ENCODE results near the gene CACNB4. TPM values are rescaled to one million over a fixed set of nuclear protein-coding genes. Genes with fewer than 3 reads are reported as not detected.
"Not testable (repeated sequence)": the region's sequence is repeated elsewhere in the genome, so short reads cannot be mapped to it uniquely, and the experiment has no call there.

CACNB4 gene
- total RNA-seq, 1 donor from 2014 or later = 17.3 TPM

DNA sequence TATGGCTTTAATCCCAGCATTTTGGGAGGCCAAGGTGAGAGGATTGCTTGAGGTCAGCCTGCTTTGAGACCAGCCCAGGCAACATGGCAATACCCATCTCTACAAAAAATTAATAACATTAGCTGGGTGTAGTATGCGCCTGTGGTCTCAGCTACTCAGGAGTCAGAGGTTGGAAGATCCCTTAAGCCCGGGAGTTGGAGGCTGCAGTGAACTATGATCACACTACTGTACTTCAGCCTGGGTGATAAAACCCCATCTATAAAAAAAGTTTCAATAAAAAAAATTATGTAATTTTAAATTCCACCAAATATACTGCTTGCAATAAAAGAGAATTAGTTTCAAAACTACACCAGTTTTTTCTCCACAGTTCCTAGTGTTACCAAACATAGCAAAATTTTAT lies 23.3 kb upstream of the CACNB4 start:
- Histone ChIP-seq H3K36me3 (peaks cover 71% of the 10 kb centered on the region), H3K4me3 (no peak overlapping the region), H3K27me3 (ENCODE audit: low read depth) (no peaks in the 10 kb centered on the region), H3K27ac (no peak overlapping the region), H3K9me3 (no peaks in the 10 kb centered on the region), H3K4me1 (no peaks in the 10 kb centered on the region)
- TF ChIP-seq, protein P1, sequence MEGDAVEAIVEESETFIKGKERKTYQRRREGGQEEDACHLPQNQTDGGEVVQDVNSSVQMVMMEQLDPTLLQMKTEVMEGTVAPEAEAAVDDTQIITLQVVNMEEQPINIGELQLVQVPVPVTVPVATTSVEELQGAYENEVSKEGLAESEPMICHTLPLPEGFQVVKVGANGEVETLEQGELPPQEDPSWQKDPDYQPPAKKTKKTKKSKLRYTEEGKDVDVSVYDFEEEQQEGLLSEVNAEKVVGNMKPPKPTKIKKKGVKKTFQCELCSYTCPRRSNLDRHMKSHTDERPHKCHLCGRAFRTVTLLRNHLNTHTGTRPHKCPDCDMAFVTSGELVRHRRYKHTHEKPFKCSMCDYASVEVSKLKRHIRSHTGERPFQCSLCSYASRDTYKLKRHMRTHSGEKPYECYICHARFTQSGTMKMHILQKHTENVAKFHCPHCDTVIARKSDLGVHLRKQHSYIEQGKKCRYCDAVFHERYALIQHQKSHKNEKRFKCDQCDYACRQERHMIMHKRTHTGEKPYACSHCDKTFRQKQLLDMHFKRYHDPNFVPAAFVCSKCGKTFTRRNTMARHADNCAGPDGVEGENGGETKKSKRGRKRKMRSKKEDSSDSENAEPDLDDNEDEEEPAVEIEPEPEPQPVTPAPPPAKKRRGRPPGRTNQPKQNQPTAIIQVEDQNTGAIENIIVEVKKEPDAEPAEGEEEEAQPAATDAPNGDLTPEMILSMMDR (IDR thresholded peaks at IDR 0.05) = no peak
- ATAC-seq = no peak
- intact Hi-C loops (cut with DNase I) = no loop called here
- DNase-seq = no peak

DNA sequence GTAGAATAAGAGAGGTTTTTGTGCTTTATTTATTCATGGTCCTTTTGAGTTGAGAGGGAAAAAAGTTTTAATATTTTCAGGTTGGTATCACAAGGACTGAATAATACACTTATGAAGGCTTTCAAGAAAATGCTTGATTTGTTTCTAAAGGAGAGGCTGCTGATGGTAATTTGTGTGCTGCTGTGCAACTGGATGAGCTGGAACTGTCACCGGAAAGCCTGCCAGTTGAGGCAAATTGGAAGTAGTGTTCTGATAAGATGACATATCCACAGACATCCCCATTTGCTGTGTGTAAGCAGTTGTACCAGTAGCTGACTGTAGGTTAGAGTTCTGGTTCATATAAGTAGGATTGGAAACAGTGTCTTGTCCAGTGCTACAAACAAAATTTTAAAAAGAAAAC lies 21.6 kb upstream of the CACNB4 start:
- ATAC-seq (no peak), DNase-seq (no peak)
- Histone ChIP-seq H3K36me3 (peaks cover 61% of the 10 kb centered on the region), H3K9me3 (no peaks in the 10 kb centered on the region), H3K27me3 (ENCODE audit: low read depth) (no peaks in the 10 kb centered on the region), H3K4me1 (no peaks in the 10 kb centered on the region), H3K4me3 (no peak overlapping the region), H3K27ac (no peak overlapping the region)
- intact Hi-C loops (cut with DNase I) = no loop called here
- TF ChIP-seq, protein P1 (IDR thresholded peaks at IDR 0.05) = no peak

DNA sequence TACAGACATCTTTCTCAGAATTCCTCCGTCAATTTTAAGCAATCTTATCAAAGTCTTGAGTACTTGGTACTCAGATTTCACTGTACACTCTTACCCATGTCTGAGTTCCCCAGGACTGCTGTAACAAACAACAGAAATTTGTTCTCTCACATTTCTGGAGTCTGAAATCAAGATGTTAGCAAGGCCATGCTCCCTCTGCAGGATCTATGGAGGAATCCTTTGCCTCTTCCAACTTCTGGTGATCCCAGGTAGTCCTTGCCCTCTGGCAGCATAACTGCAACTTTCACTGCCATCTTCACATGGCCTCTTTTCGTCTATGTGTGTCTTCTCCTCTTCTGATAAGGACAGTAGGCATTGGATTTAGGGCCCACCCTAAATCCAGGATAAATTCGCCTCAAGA lies 17.1 kb upstream of the CACNB4 start:
- TF ChIP-seq, protein P1 (IDR thresholded peaks at IDR 0.05) = no peak
- H3K9me3 ChIP-seq = no peaks in the 10 kb centered on the region
- no peaks in the 10 kb centered on the region for H3K27me3 ChIP-seq (ENCODE audit: low read depth)
- peaks cover 16% of the 10 kb centered on the region for H3K36me3 ChIP-seq
- no peak for DNase-seq
- no peaks in the 10 kb centered on the region for H3K4me1 ChIP-seq
- intact Hi-C loops (cut with DNase I) = no loop called here
- no peak overlapping the region for H3K4me3 ChIP-seq
- H3K27ac ChIP-seq = no peak overlapping the region
- peak in 1 of 2 donors; percentile 16 for ATAC-seq

DNA sequence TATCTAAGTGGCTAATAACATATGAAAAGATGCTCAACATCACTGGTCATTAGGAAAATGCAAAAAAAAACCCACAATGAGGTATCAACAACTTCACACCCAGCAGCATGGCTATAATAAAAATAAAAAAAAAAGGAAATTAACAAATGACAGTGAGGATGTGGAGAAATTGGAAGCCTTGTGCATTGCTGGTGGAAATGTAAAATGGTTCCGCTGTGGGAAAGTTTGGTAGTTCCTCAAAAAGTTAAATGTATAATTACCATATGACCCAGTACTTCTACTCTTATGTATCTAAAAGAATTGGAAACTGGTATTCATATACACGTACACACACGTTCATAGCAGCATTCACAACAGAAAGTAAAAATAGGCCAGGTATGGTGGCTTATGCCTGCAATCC lies 15.5 kb upstream of the CACNB4 start:
- H3K27me3 ChIP-seq (ENCODE audit: low read depth) = no peaks in the 10 kb centered on the region
- intact Hi-C loops (cut with DNase I) = no loop called here
- H3K36me3 ChIP-seq = peaks cover 2% of the 10 kb centered on the region
- no peak for DNase-seq
- H3K4me1 ChIP-seq = no peaks in the 10 kb centered on the region
- TF ChIP-seq, protein P1 (IDR thresholded peaks at IDR 0.05) = no peak
- no peaks in the 10 kb centered on the region for H3K9me3 ChIP-seq
- no peak overlapping the region for H3K27ac ChIP-seq
- no peak for ATAC-seq
- H3K4me3 ChIP-seq = no peak overlapping the region

DNA sequence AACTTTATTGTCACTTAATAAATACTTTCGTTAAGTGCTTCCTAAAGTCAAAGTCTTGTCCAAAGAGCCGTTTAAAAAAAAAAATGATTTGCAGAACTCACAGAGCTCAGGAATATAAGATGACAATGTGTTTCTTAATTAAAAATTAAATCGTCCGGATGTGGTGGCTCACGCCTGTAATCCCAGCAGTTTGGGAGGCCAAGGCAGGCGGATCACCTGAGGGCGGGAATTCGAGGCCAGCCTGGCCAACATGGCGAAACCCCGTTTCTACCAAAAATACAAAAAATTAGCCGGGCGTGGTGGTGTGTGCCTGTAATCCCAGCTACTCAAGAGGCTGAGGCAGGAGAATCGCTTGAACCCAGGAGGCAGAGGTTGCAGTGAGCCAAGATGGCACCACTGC lies 8.3 kb upstream of the CACNB4 start:
- H3K27me3 ChIP-seq (ENCODE audit: low read depth); DNase-seq; H3K27ac ChIP-seq; ATAC-seq; H3K9me3 ChIP-seq; H3K36me3 ChIP-seq; H3K4me1 ChIP-seq; intact Hi-C loops (cut with DNase I); H3K4me3 ChIP-seq: not testable (repeated sequence)

DNA sequence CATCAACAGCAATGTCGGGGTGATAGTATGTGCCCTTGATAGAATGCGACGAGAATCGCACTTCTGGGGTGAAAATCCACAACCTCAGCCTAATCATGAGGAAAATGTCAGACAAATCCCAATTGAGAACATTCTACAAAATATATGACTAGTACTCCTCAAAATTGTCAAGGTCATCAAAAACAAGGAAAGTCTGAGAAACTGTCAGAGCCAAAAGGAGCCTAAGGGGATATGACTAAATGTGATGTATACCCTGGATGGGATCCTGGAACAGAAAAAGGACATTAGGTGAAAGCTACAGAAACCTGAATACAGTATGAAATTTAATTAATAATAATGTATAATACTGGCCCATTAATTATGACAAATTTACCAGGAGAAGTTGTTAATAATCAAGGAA lies 7.6 kb upstream of the CACNB4 start:
- Histone ChIP-seq H3K27ac (no peak overlapping the region), H3K4me3 (no peak overlapping the region), H3K4me1 (no peaks in the 10 kb centered on the region), H3K9me3 (no peaks in the 10 kb centered on the region), H3K36me3 (no peaks in the 10 kb centered on the region), H3K27me3 (ENCODE audit: low read depth) (peaks cover 2% of the 10 kb centered on the region)
- TF ChIP-seq, protein P1 (IDR thresholded peaks at IDR 0.05) = no peak
- DNase-seq (no peak), ATAC-seq (no peak)
- intact Hi-C loops (cut with DNase I) = no loop called here
